GM23248 (cell line): ENCODE results near the gene NCMAP. TPM values are rescaled to one million over a fixed set of nuclear protein-coding genes. Genes with fewer than 3 reads are reported as not detected.
A peak's percentile ranks its signal among the peaks of the same experiment; 100 is the strongest.

Experiments used
- DNase-seq: peaks from one replicate; pipeline ENCODE4 v3.0.0-alpha.2; 2015
- H2AFZ ChIP-seq: fragments of 200-600 bp; sonication (generic); 2 replicates; pipeline ENCODE4 v1.6.1; 2016; ENCODE audit warnings: antibody characterized with exemption
- H3F3A ChIP-seq: fragments of 200-600 bp; sonication (generic); 2 replicates; pipeline ENCODE4 v1.6.1; 2016; ENCODE audit warnings: mild to moderate bottlenecking, antibody characterized with exemption, mixed run types; ENCODE audit not compliant: insufficient read depth
- H3K27ac ChIP-seq: fragments of 200-600 bp; sonication (generic); 2 replicates; pipeline ENCODE4 v1.5.1; 2016; ENCODE audit warnings: mild to moderate bottlenecking
- H3K27me3 ChIP-seq: fragments of 200-600 bp; sonication (generic); replicated peaks from 2 replicates; pipeline ENCODE4 v1.6.1; 2016; ENCODE audit warnings: mild to moderate bottlenecking; ENCODE audit not compliant: insufficient read depth
- H3K36me3 ChIP-seq: fragments of 200-600 bp; sonication (generic); 2 replicates; pipeline ENCODE4 v1.6.1; 2016; ENCODE audit warnings: low read depth, mild to moderate bottlenecking
- H3K4me1 ChIP-seq: fragments of 200-600 bp; sonication (generic); 2 replicates; pipeline ENCODE4 v1.6.1; 2016; ENCODE audit warnings: mild to moderate bottlenecking; ENCODE audit not compliant: insufficient read depth
- H3K4me2 ChIP-seq: fragments of 200-600 bp; sonication (generic); one replicate; pipeline ENCODE4 v1.6.1; 2016; ENCODE audit warnings: mild to moderate bottlenecking; ENCODE audit not compliant: unreplicated experiment
- H3K4me3 ChIP-seq: fragments of 200-600 bp; sonication (generic); 2 replicates; pipeline ENCODE4 v1.5.1; 2016; ENCODE audit warnings: mild to moderate bottlenecking
- H3K79me2 ChIP-seq: fragments of 200-600 bp; sonication (generic); 2 replicates; pipeline ENCODE4 v1.6.1; 2016; ENCODE audit warnings: mild to moderate bottlenecking; ENCODE audit not compliant: insufficient read depth
- H3K9ac ChIP-seq: fragments of 200-600 bp; sonication (generic); 2 replicates; pipeline ENCODE4 v1.6.1; 2016; ENCODE audit warnings: mild to moderate bottlenecking
- H3K9me2 ChIP-seq: fragments of 200-600 bp; sonication (generic); 2 replicates; pipeline ENCODE4 v1.6.1; 2016; ENCODE audit warnings: mixed run types, mild to moderate bottlenecking, moderate library complexity; ENCODE audit not compliant: insufficient read depth
- H3K9me3 ChIP-seq: fragments of 200-600 bp; sonication (generic); one replicate; pipeline ENCODE4 v1.6.1; 2017; ENCODE audit warnings: low read depth
- H4K20me1 ChIP-seq: fragments of 200-600 bp; sonication (generic); 2 replicates; pipeline ENCODE4 v1.6.0; 2016; ENCODE audit not compliant: insufficient read depth
- EZH2 ChIP-seq: fragments of 200-600 bp; sonication (generic); IDR thresholded peaks from 2 replicates; pipeline ENCODE4 v1.6.1; 2018; ENCODE audit warnings: antibody characterized with exemption, mild to moderate bottlenecking; ENCODE audit not compliant: insufficient read depth, poor library complexity, severe bottlenecking
- EZH2phosphoT487 ChIP-seq: fragments of 200-600 bp; sonication (generic); IDR thresholded peaks from 2 replicates; pipeline ENCODE4 v1.6.1; 2018; ENCODE audit warnings: antibody characterized with exemption, moderate library complexity, mild to moderate bottlenecking, low read depth; ENCODE audit not compliant: insufficient read depth
- WGBS, 2 experiments: methylation state at CpG; one replicate each; pipeline ENCODE4 v1.1.6; 2015 to 2017; ENCODE audit warnings: low lambda C conversion rate in 2 of 2, low coverage in 1 of 2; ENCODE audit errors: missing lambda C conversion rate in 2 of 2; 5-methylcytosine and 5-hydroxymethylcytosine counted together
- in situ Hi-C: fragments of 300-500 bp; cut with MboI; formaldehyde crosslinking; loops from 2 replicates; pipeline ENCODE4 v1.15.0; 2020
- polyA plus RNA-seq: library from polyadenylated mRNA; unstranded; fragments of >200 nt; fragmentation: Nextera tagmentation; extraction: Ambion mirVana; gene quantifications from 2 replicates; pipeline ENCODE4 v1.2.1, GENCODE V29; 2016
- total RNA-seq: library from RNA; depleted of rRNA; stranded (reverse); fragments of >200 nt; shearing (Covaris generic); gene quantifications from 2 replicates; pipeline ENCODE4 v1.2.3, GENCODE V29; 2014; rRNA removed

The NCMAP gene, protein sequence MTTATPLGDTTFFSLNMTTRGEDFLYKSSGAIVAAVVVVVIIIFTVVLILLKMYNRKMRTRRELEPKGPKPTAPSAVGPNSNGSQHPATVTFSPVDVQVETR
- total RNA-seq (not detected in 2 replicates), polyA plus RNA-seq (not detected in 2 replicates)

DNA sequence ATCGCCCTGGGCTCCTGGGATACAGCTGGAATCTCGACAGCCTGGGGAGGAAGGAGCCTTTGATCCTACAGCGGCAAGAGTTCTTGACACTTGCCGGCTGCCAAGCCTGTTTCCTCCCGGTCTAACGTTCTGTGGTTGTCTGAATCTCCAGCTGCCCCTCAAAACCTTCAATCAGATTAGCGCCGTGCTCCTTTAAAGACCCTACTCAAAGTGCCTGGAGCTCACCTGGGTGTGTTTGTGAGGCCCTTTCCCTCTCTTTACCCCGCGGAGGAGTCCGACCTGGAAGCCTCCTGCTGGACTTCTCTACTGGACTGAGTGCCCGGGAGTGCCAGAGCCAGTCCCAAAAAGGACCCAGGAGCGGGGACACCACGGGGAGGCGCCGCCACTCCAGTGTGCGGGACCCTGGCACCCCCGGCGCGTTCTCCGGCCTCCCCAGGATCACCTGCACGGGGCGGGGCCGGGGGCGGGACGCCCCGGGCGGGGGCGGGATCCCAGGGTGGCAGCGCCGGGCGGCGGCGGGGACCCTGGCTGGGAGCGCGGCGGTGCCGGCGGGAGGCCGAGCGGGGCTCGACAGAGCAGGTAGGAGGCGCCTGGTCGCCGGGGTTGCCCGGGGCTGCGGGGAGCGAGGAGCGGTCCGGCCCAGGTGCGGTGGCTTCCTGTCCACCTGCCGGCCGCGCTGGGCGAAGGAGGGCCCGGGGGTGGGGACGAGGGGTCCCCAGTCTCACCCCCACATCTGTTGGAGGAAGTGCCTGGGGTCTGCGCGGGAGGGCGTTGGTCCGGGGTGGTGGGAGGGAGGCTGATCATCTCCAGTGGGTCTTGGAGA lies at the start of gene NCMAP:
Gene NCMAP (plus strand): TSS at position 497 of the 823 bp plus-strand sequence. CDS start 39,344 bp downstream, outside the sequence.
- H3K4me2 ChIP-seq, result no peak within 1 kb of the TSS
- no peaks in the 10 kb centered on the region for H3F3A ChIP-seq

DNA sequence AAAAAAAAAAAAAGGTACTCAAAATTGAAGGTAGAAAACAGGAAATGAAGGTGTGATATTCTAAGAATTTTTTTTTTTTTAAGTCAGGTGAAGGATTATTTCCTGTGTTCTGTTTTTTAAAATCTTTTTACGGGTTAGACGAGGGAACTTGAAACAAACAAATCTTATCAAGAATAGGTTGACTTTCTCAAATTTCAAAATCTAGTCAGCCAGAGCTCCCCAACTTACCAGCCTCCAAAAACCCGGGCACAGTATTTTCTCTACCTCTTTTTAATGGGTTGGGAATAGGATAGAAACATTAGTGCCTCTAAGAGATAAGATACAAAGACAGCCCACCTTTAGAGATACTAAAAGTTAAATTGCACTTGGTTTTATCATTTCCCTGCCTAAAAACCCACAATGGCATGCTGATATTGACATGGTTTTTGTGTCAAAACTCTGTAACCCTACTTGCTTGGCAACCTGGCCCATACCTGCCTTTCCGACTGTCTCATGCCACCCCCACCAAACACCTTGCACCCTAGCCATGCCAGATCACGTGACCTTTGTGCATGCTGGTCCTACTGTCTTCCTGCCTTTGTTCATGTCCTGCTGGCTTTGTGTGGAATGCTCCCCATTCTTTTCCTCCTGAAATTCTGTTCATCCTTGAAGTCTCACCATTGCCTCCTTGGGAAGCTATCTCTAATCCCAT lies 49.1 kb upstream of the NCMAP start:
- Histone ChIP-seq H2AFZ (no peak overlapping the region), H3K4me2 (no peak overlapping the region), H3K27me3 (no peaks in the 10 kb centered on the region), H3K4me1 (peaks cover 7% of the 10 kb centered on the region; the same call in 1 of the 2 replicates), H3K9me3 (no peaks in the 10 kb centered on the region), H3K27ac (no peak overlapping the region), H3K4me3 (no peak overlapping the region), H3K36me3 (no peaks in the 10 kb centered on the region), H3K9ac (no peak overlapping the region), H4K20me1 (no peaks in the 10 kb centered on the region), H3K9me2 (no peaks in the 10 kb centered on the region), H3K79me2 (peaks cover 64% of the 10 kb centered on the region), H3F3A (peaks cover 6% of the 10 kb centered on the region)
- TF ChIP-seq EZH2 (no peak), EZH2phosphoT487 (no peak)
- WGBS, 2 experiments, result 89 to 92% methylated on average over 5 of the region's 5 CpGs
- in situ Hi-C loops, result no loop called here
- no peak for DNase-seq

More for the DNA sequence above, at the start of gene NCMAP:
- Histone ChIP-seq H3K9me3 (no peaks in the 10 kb centered on the region), H3K9ac (no peak within 1 kb of the TSS), H3K79me2 (no peaks in the 10 kb centered on the region), H4K20me1 (no peaks in the 10 kb centered on the region), H3K27me3 (peaks cover 40% of the 10 kb centered on the region), H3K4me3 (no peak within 1 kb of the TSS), H3K36me3 (no peaks in the 10 kb centered on the region), H3K27ac (no peak within 1 kb of the TSS), H2AFZ (no peak within 1 kb of the TSS), H3K9me2 (no peaks in the 10 kb centered on the region), H3K4me1 (no peaks in the 10 kb centered on the region)
- WGBS, 2 experiments, result 9 to 12% methylated on average over 36 to 39 of the region's 61 CpGs
- DNase-seq, result peak; percentile 18
- no peak for TF ChIP-seq EZH2
- no peak for TF ChIP-seq EZH2phosphoT487
- in situ Hi-C loops, result no loop called here

DNA sequence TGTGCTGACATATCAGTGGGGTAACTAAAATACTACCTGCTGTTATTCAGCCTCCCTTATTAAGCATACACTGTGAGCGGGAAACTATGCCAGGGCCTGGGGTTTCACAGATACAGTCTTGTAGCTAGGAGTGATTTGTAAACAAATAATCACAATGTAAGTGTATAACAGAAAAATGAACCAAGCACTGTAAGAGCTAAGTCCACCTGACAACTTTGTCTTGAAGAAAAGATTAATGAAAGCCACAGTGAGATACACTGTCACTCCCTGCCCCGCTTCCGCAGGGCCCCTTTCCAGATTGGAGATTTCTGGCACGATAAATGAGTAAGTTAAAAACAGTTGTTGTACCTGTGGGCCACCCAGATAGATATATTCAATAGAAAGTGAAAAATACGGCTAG lies 48.5 kb upstream of the NCMAP start:
- no peaks in the 10 kb centered on the region for H3K9me3 ChIP-seq
- peaks cover 70% of the 10 kb centered on the region for H3K79me2 ChIP-seq
- peaks cover 7% of the 10 kb centered on the region; the same call in 1 of the 2 replicates for H3K4me1 ChIP-seq
- DNase-seq, result no peak
- no peak overlapping the region for H3K4me2 ChIP-seq
- no peaks in the 10 kb centered on the region for H3K36me3 ChIP-seq
- in situ Hi-C loops, result no loop called here
- WGBS, 2 experiments, result 97 to 98% methylated on average over 5 of the region's 5 CpGs
- H3K27ac ChIP-seq, result no peak overlapping the region
- H3K9me2 ChIP-seq, result no peaks in the 10 kb centered on the region
- H3K9ac ChIP-seq, result no peak overlapping the region
- no peak overlapping the region for H2AFZ ChIP-seq
- no peak for TF ChIP-seq EZH2phosphoT487
- TF ChIP-seq EZH2, result no peak
- H3F3A ChIP-seq, result peaks cover 5% of the 10 kb centered on the region; the same call in 1 of the 2 replicates
- H3K27me3 ChIP-seq, result no peaks in the 10 kb centered on the region
- no peaks in the 10 kb centered on the region for H4K20me1 ChIP-seq
- no peak overlapping the region for H3K4me3 ChIP-seq

DNA sequence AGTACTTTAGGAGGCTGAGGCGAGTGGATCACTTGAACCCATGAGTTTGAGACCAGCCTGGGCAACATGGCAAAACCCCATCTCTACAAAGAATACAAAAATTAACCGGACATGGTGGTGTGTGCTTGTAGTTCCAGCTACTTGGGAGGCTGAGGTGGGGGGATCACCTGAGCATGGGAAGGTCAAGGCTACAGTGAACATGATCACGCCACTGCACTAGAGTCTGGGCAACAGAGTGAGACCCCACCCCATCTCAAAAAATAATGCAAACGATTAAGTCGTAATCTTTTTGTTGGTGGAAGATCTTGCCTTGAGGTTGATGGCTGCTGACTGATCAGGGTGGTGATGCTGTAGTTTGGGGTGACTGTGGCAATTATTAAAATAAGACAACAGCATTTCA lies 47.0 kb upstream of the NCMAP start:
- Histone ChIP-seq H3K9me3 (no peaks in the 10 kb centered on the region), H3K4me1 (peaks cover 5% of the 10 kb centered on the region; the same call in 1 of the 2 replicates), H3K9ac (no peak overlapping the region), H3K9me2 (no peaks in the 10 kb centered on the region), H4K20me1 (no peaks in the 10 kb centered on the region), H3F3A (peaks cover 2% of the 10 kb centered on the region; the same call in 1 of the 2 replicates), H3K4me2 (no peak overlapping the region), H3K36me3 (no peaks in the 10 kb centered on the region), H3K27ac (no peak overlapping the region), H3K79me2 (peaks cover 69% of the 10 kb centered on the region), H2AFZ (no peak overlapping the region), H3K27me3 (no peaks in the 10 kb centered on the region), H3K4me3 (no peak overlapping the region)
- DNase-seq, result no peak
- no peak for TF ChIP-seq EZH2
- TF ChIP-seq EZH2phosphoT487, result no peak
- WGBS, 2 experiments, result 94 to 97% methylated on average over 5 of the region's 5 CpGs
- in situ Hi-C loops, result no loop called here
